PC-9 (cell line): ENCODE data around the gene ALPK1.

ENCODE experiments used
- EZH2 ChIP-seq: fragments of 200-600 bp; sonication (generic); IDR thresholded peaks from 2 replicates; pipeline ENCODE4 v1.8.0; 2017; ENCODE audit warnings: antibody characterized with exemption, low read depth
- TF ChIP-seq, protein P1 (sequence below): fragments of 200-600 bp; sonication (generic); conservative IDR thresholded peaks from 2 replicates; pipeline ENCODE4 v1.6.1; 2017; ENCODE audit warnings: mixed run types, antibody characterized with exemption, mild to moderate bottlenecking, moderate library complexity

DNA sequence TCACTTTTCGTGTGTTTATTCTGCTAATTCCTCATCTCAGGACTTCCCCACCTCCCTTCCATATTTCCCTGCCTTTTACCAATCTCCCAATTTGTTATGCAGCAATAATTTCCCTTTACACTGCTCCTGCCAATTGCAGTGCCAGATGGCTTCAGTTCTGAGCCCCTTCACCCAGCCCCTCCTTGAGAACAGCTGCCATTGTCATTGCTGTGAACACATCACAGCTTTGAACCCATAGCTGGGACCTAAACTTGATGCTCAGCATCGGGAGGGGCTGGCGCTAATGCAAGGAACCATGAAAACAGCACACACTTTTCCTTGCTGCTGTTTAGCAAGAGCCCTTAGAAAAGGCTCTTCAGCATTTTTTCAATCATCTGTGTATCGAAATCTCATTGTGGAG lies 104.9 kb downstream of the ALPK1 start:
- TF ChIP-seq, protein P1, sequence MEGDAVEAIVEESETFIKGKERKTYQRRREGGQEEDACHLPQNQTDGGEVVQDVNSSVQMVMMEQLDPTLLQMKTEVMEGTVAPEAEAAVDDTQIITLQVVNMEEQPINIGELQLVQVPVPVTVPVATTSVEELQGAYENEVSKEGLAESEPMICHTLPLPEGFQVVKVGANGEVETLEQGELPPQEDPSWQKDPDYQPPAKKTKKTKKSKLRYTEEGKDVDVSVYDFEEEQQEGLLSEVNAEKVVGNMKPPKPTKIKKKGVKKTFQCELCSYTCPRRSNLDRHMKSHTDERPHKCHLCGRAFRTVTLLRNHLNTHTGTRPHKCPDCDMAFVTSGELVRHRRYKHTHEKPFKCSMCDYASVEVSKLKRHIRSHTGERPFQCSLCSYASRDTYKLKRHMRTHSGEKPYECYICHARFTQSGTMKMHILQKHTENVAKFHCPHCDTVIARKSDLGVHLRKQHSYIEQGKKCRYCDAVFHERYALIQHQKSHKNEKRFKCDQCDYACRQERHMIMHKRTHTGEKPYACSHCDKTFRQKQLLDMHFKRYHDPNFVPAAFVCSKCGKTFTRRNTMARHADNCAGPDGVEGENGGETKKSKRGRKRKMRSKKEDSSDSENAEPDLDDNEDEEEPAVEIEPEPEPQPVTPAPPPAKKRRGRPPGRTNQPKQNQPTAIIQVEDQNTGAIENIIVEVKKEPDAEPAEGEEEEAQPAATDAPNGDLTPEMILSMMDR: no peak
- TF ChIP-seq EZH2: no peak
